CD14-positive monocyte (primary cell): ENCODE data around the gene CCDC88C. TPM values are rescaled to one million over a fixed set of nuclear protein-coding genes. Genes with fewer than 3 reads are reported as not detected.

Experiments used
- DNase-seq, 3 donors: peaks; one replicate each; pipeline ENCODE4 v3.0.0-alpha.2; 2011 to 2022
- H2AFZ ChIP-seq: 2 replicates; pipeline ENCODE4 v1.6.0; 2012; ENCODE audit warnings: mild to moderate bottlenecking, low read depth, low read length, inconsistent platforms; ENCODE audit not compliant: insufficient read depth, poor library complexity, severe bottlenecking
- H3K27ac ChIP-seq, 2 donors: 1 replicate in 1 of 2; 2 replicates in 1 of 2; pipeline ENCODE4 v1.5.1; 2012 to 2013; ENCODE audit warnings: low read length in 2 of 2, control low read depth in 1 of 2, inconsistent platforms in 1 of 2, low read depth in 1 of 2, mild to moderate bottlenecking in 1 of 2
- H3K27me3 ChIP-seq, 2 donors: one replicate each; pipeline versions ENCODE4 v1.6.0 to v1.6.1; 2011 to 2013; ENCODE audit warnings: low read length in 2 of 2; ENCODE audit not compliant: control insufficient read depth in 2 of 2, insufficient read depth in 2 of 2
- H3K36me3 ChIP-seq, 2 donors: replicated peaks in 1 of 2; 1 replicate in 1 of 2; 2 replicates in 1 of 2; pipeline versions ENCODE4 v1.5.1 to v1.6.1; 2012 to 2013; ENCODE audit warnings: low read length in 2 of 2, control low read depth in 1 of 2, inconsistent platforms in 1 of 2, mild to moderate bottlenecking in 1 of 2; ENCODE audit not compliant: insufficient read depth in 2 of 2, control insufficient read depth in 1 of 2
- H3K4me1 ChIP-seq, 2 donors: 1 replicate in 1 of 2; 2 replicates in 1 of 2; pipeline versions ENCODE4 v1.5.1 to v1.6.1; 2012 to 2013; ENCODE audit warnings: low read length in 2 of 2, control low read depth in 1 of 2, inconsistent platforms in 1 of 2, mild to moderate bottlenecking in 1 of 2, moderate library complexity in 1 of 2; ENCODE audit not compliant: insufficient read depth in 2 of 2, control insufficient read depth in 1 of 2
- H3K4me2 ChIP-seq: replicated peaks from 2 replicates; pipeline ENCODE3; 2012; ENCODE audit warnings: low read length, moderate library complexity, mild to moderate bottlenecking; ENCODE audit not compliant: poor library complexity, severe bottlenecking; ENCODE audit errors: extremely low read depth
- H3K4me3 ChIP-seq, 3 experiments: fragments of 200-600 bp in 1 of 3; sonication (generic) in 1 of 3; replicated peaks in 1 of 3; 1 replicate in 2 of 3; 2 replicates in 1 of 3; pipeline ENCODE4 v1.5.1; 2011 to 2013; ENCODE audit warnings: low read length in 3 of 3, mild to moderate bottlenecking in 3 of 3, control low read depth in 2 of 3, low read depth in 2 of 3, inconsistent platforms in 1 of 3, moderate library complexity in 1 of 3
- H3K79me2 ChIP-seq: 2 replicates; pipeline ENCODE4 v1.6.0; 2012; ENCODE audit warnings: mild to moderate bottlenecking, control low read depth, inconsistent platforms, low read length, moderate library complexity; ENCODE audit not compliant: insufficient read depth
- H3K9ac ChIP-seq: 2 replicates; pipeline ENCODE4 v1.6.0; 2017; ENCODE audit warnings: low read length, mild to moderate bottlenecking; ENCODE audit not compliant: insufficient read depth, poor library complexity, severe bottlenecking
- H3K9me3 ChIP-seq, 2 donors: replicated peaks in 1 of 2; 1 replicate in 1 of 2; 2 replicates in 1 of 2; pipeline versions ENCODE4 v1.5.1 to v1.6.1; 2012 to 2013; ENCODE audit warnings: low read length in 2 of 2, control low read depth in 1 of 2; ENCODE audit not compliant: control insufficient read depth in 1 of 2, insufficient read depth in 1 of 2
- H4K20me1 ChIP-seq: 2 replicates; pipeline ENCODE4 v1.6.0; 2012; ENCODE audit warnings: mild to moderate bottlenecking, low read length, control low read depth, moderate library complexity; ENCODE audit not compliant: insufficient read depth
- H3K27ac Mint-ChIP-seq, 7 donors: one replicate each; pipeline ENCODE4 v1.8.0; 2020; ENCODE audit warnings: mild to moderate bottlenecking in 7 of 7, mixed read lengths in 7 of 7, moderate library complexity in 6 of 7, inconsistent platforms in 2 of 7
- H3K27me3 Mint-ChIP-seq, 3 donors: one replicate each; pipeline ENCODE4 v1.8.0; 2021 to 2022; ENCODE audit warnings: low read depth in 3 of 3, mild to moderate bottlenecking in 3 of 3, mixed read lengths in 3 of 3, moderate library complexity in 3 of 3, inconsistent platforms in 1 of 3
- H3K36me3 Mint-ChIP-seq, 2 donors: one replicate each; pipeline ENCODE4 v1.8.0; 2020; ENCODE audit warnings: mixed read lengths in 2 of 2, inconsistent platforms in 1 of 2, mild to moderate bottlenecking in 1 of 2
- H3K4me1 Mint-ChIP-seq: one replicate; pipeline ENCODE4 v1.8.0; 2020; ENCODE audit warnings: mild to moderate bottlenecking, mixed read lengths
- H3K4me3 Mint-ChIP-seq, 2 donors: one replicate each; pipeline ENCODE4 v1.8.0; 2020; ENCODE audit warnings: mild to moderate bottlenecking in 2 of 2, mixed read lengths in 2 of 2, moderate library complexity in 1 of 2
- H3K9me3 Mint-ChIP-seq, 7 donors: one replicate each; pipeline ENCODE4 v1.8.0; 2020 to 2022; ENCODE audit warnings: mixed read lengths in 7 of 7, mild to moderate bottlenecking in 6 of 7, moderate library complexity in 6 of 7, inconsistent platforms in 2 of 7
- CTCF ChIP-seq: fragments of 200-600 bp; IDR thresholded peaks from one replicate; pipeline ENCODE4 v1.8.0; 2022; ENCODE audit warnings: antibody characterized with exemption, mild to moderate bottlenecking
- WGBS: methylation state at CpG from one replicate; pipeline ENCODE4 v1.1.5; 2013; ENCODE audit warnings: missing lambda C conversion rate; ENCODE audit not compliant: insufficient coverage; 5-methylcytosine and 5-hydroxymethylcytosine counted together
- intact Hi-C, 2 donors: fragments of 100-400 bp; cut with micrococcal nuclease; formaldehyde crosslinking; loops; one replicate each; pipeline versions ENCODE4 v1.15.0 to v1.15.1; 2023
- polyA plus RNA-seq, 3 donors: library from polyadenylated mRNA; depleted of rRNA in 1 of 3; unstranded in 2 of 3; stranded (reverse) in 1 of 3; fragments of 300-500 nt in 2 of 3; fragments of >200 nt in 1 of 3; fragmentation: Illumina TruSeq in 2 of 3; gene quantifications; 1 replicate in 2 of 3; 2 replicates in 1 of 3; pipeline ENCODE4 v1.2.3, GENCODE V29; 2012 to 2021

Gene CCDC88C
- polyA plus RNA-seq, 3 donors: 11.6 to 69.7 (median 12.3) TPM

- DNase-seq: no peak
- Mint-ChIP-seq H3K4me3 (no peak overlapping the region), H3K27ac (peak overlapping the region in 2 of 7 donors; percentile 54 to 70), H3K4me1 (no peaks in the 10 kb centered on the region), H3K9me3 (peaks cover 0 to 2% (median 0%) of the 10 kb centered on the region in 7 donors), H3K36me3 (peaks cover 61 to 70% of the 10 kb centered on the region in 2 donors), H3K27me3 (peaks cover 10 to 11% (median 10%) of the 10 kb centered on the region in 3 donors)
- Histone ChIP-seq H3K36me3 (peaks cover 52 to 60% of the 10 kb centered on the region in 2 donors), H3K9me3 (no peaks in the 10 kb centered on the region), H3K27me3 (peaks cover 6 to 13% of the 10 kb centered on the region in 2 donors), H3K4me3 (no peak overlapping the region), H4K20me1 (peaks cover 49% of the 10 kb centered on the region), H2AFZ (no peak overlapping the region), H3K27ac (no peak overlapping the region), H3K4me1 (no peaks in the 10 kb centered on the region), H3K4me2 (no peak overlapping the region), H3K9ac (no peak overlapping the region), H3K79me2 (no peaks in the 10 kb centered on the region)
- whole genome bisulfite sequencing: 98% methylated on average over 5 of the region's 6 CpGs
- no peak for TF ChIP-seq CTCF
- intact Hi-C loops: no loop called here
Observed at GRCh38 chr14:91270188-91270587, 147.4 kb downstream of the CCDC88C start.

- H3K4me1 ChIP-seq: peaks cover 4 to 7% of the 10 kb centered on the region in 2 donors
- Mint-ChIP-seq H3K36me3 (peaks cover 53 to 62% of the 10 kb centered on the region in 2 donors), H3K4me3 (no peak overlapping the region), H3K27me3 (peaks cover 16 to 17% (median 16%) of the 10 kb centered on the region in 3 donors), H3K9me3 (peaks cover 0 to 4% (median 2%) of the 10 kb centered on the region in 7 donors), H3K27ac (peak overlapping the region in 3 of 7 donors; percentile 43 to 70 (median 70)), H3K4me1 (peaks cover 5% of the 10 kb centered on the region)
- H4K20me1 ChIP-seq: peaks cover 46% of the 10 kb centered on the region
- DNase-seq: no peak
- no peak overlapping the region for H3K4me2 ChIP-seq
- H3K27ac ChIP-seq: no peak overlapping the region
- TF ChIP-seq CTCF: no peak
- WGBS: 92% methylated on average over 17 of the region's 24 CpGs
- no peak overlapping the region for H3K9ac ChIP-seq
- H2AFZ ChIP-seq: no peak overlapping the region
- intact Hi-C loops: no loop called here
- H3K27me3 ChIP-seq: peaks cover 13 to 20% of the 10 kb centered on the region in 2 donors
- no peaks in the 10 kb centered on the region for H3K9me3 ChIP-seq
- H3K36me3 ChIP-seq: peaks cover 44 to 52% of the 10 kb centered on the region in 2 donors
- H3K79me2 ChIP-seq: no peaks in the 10 kb centered on the region
- no peak overlapping the region for H3K4me3 ChIP-seq
Observed at GRCh38 chr14:91269076-91269991, 148.3 kb downstream of the CCDC88C start.
